Measurements from ENCODE around the gene CFAP91. TPM values are rescaled to one million over a fixed set of nuclear protein-coding genes. Genes with fewer than 3 reads are reported as not detected.

CFAP91 gene
- polyA plus RNA-seq, 1 donor from 2014 or later: 14.2 TPM

- TF ChIP-seq POLR2AphosphoS5 (IDR thresholded peaks at IDR 0.05): no peak
- no peak for TF ChIP-seq SMC3 (conservative IDR thresholded peaks at IDR 0.05; ENCODE audit: poor library complexity)
- no peak for TF ChIP-seq TAF1 (IDR thresholded peaks at IDR 0.05; ENCODE audit: low read depth)
- TF ChIP-seq MXI1 (conservative IDR thresholded peaks at IDR 0.05; ENCODE audit: poor library complexity, severe bottlenecking): no peak
- no peak for TF ChIP-seq EP300 (conservative IDR thresholded peaks at IDR 0.05; ENCODE audit: poor library complexity, severe bottlenecking)
- TF ChIP-seq CTCF (IDR thresholded peaks at IDR 0.05; ENCODE audit: poor library complexity, severe bottlenecking): no peak
- no peak for TF ChIP-seq REST (IDR thresholded peaks at IDR 0.05; ENCODE audit: borderline replicate concordance)
- no peak for TF ChIP-seq EZH2 (IDR thresholded peaks at IDR 0.05; ENCODE audit: borderline replicate concordance, insufficient read depth, low read length, poor library complexity, severe bottlenecking)
- no peak for TF ChIP-seq RAD21 (conservative IDR thresholded peaks at IDR 0.05)
- no peaks in the 10 kb centered on the region for H3K36me3 ChIP-seq (ENCODE audit: insufficient read depth, low read length)
- H3K27ac ChIP-seq (ENCODE audit: low read length): no peak overlapping the region
- H4K20me1 ChIP-seq (ENCODE audit: insufficient read depth): no peaks in the 10 kb centered on the region
- H3K27me3 ChIP-seq (ENCODE audit: insufficient read depth, low read depth, low read length): no peaks in the 10 kb centered on the region
- H3K79me2 ChIP-seq (replicated peaks; ENCODE audit: insufficient read depth, low read length): no peaks in the 10 kb centered on the region
- no peaks in the 10 kb centered on the region for H3F3A ChIP-seq (ENCODE audit: insufficient read depth, low read length, poor library complexity, severe bottlenecking)
- no peak overlapping the region for H3K4me2 ChIP-seq (ENCODE audit: low read length)
- no peak overlapping the region for H3K9ac ChIP-seq (ENCODE audit: low read length)
- no peak overlapping the region for H2AFZ ChIP-seq (ENCODE audit: low read depth, low read length)
- H3K9me3 ChIP-seq (ENCODE audit: low read length): no peaks in the 10 kb centered on the region
- H3K4me3 ChIP-seq (ENCODE audit: low read length): no peak overlapping the region
- no peaks in the 10 kb centered on the region for H3K9me2 ChIP-seq (ENCODE audit: insufficient read depth, low read length)
Observed at GRCh38 chr3:119695480-119695879, 7.3 kb upstream of the CFAP91 start.

GRCh38 chr3:119697394-119697793 lies 5.4 kb upstream of the CFAP91 start:
- Histone ChIP-seq H3K9ac (ENCODE audit: low read length) (no peak overlapping the region), H3K27me3 (ENCODE audit: insufficient read depth, low read depth, low read length) (no peaks in the 10 kb centered on the region), H3K4me3 (ENCODE audit: low read length) (no peak overlapping the region), H3K9me3 (ENCODE audit: low read length) (no peaks in the 10 kb centered on the region), H3K27ac (ENCODE audit: low read length) (no peak overlapping the region), H4K20me1 (ENCODE audit: insufficient read depth) (no peaks in the 10 kb centered on the region), H3K79me2 (replicated peaks; ENCODE audit: insufficient read depth, low read length) (no peaks in the 10 kb centered on the region), H3K9me2 (ENCODE audit: insufficient read depth, low read length) (no peaks in the 10 kb centered on the region), H2AFZ (ENCODE audit: low read depth, low read length) (no peak overlapping the region), H3K36me3 (ENCODE audit: insufficient read depth, low read length) (no peaks in the 10 kb centered on the region), H3F3A (ENCODE audit: insufficient read depth, low read length, poor library complexity, severe bottlenecking) (no peaks in the 10 kb centered on the region), H3K4me2 (ENCODE audit: low read length) (no peak overlapping the region)
- no peak for TF ChIP-seq POLR2AphosphoS5 (IDR thresholded peaks at IDR 0.05)
- TF ChIP-seq EP300 (conservative IDR thresholded peaks at IDR 0.05; ENCODE audit: poor library complexity, severe bottlenecking): no peak
- no peak for TF ChIP-seq TAF1 (IDR thresholded peaks at IDR 0.05; ENCODE audit: low read depth)
- no peak for TF ChIP-seq EZH2 (IDR thresholded peaks at IDR 0.05; ENCODE audit: borderline replicate concordance, insufficient read depth, low read length, poor library complexity, severe bottlenecking)
